ENCODE data around the gene EEPD1.

EEPD1 gene

GRCh38 chr7:36217961-36218284, 64.9 kb downstream of the EEPD1 start:
- DNase-seq (ENCODE audit: insufficient read length, low spot score): no peak
- FAIRE-seq: no peak
- TF ChIP-seq POLR2A (IDR thresholded peaks at IDR 0.05; ENCODE audit: low read depth, low read length) (no peak), SPI1 (IDR thresholded peaks at IDR 0.05; ENCODE audit: low read depth, low read length) (no peak), TAF1 (IDR thresholded peaks at IDR 0.05; ENCODE audit: low read depth, low read length) (no peak), POU2F2 (IDR thresholded peaks at IDR 0.05; ENCODE audit: low read depth, low read length) (no peak), POLR2AphosphoS5 (IDR thresholded peaks at IDR 0.05; ENCODE audit: low read depth, low read length) (no peak), PAX5 (IDR thresholded peaks at IDR 0.05; ENCODE audit: insufficient read depth, low read length, severe bottlenecking) (no peak)

- TF ChIP-seq POLR2AphosphoS5 (IDR thresholded peaks at IDR 0.05; ENCODE audit: low read depth, low read length) (no peak), POLR2A (IDR thresholded peaks at IDR 0.05; ENCODE audit: low read depth, low read length) (no peak), PAX5 (IDR thresholded peaks at IDR 0.05; ENCODE audit: insufficient read depth, low read length, severe bottlenecking) (no peak), POU2F2 (IDR thresholded peaks at IDR 0.05; ENCODE audit: low read depth, low read length) (no peak), SPI1 (IDR thresholded peaks at IDR 0.05; ENCODE audit: low read depth, low read length) (no peak)
- FAIRE-seq: no peak
- no peak for DNase-seq (ENCODE audit: insufficient read length, low spot score)
Observed at GRCh38 chr7:36219429-36219828, 66.4 kb downstream of the EEPD1 start.

GRCh38 chr7:36223851-36224250, 70.8 kb downstream of the EEPD1 start:
- no peak for FAIRE-seq

GRCh38 chr7:36224934-36225858, 72.1 kb downstream of the EEPD1 start:
- no peak for DNase-seq (ENCODE audit: insufficient read length, low spot score)
- TF ChIP-seq PAX5 (IDR thresholded peaks at IDR 0.05; ENCODE audit: insufficient read depth, low read length, severe bottlenecking) (no peak), TAF1 (IDR thresholded peaks at IDR 0.05; ENCODE audit: low read depth, low read length) (no peak), POLR2A (IDR thresholded peaks at IDR 0.05; ENCODE audit: low read depth, low read length) (no peak), SPI1 (IDR thresholded peaks at IDR 0.05; ENCODE audit: low read depth, low read length) (no peak), POU2F2 (IDR thresholded peaks at IDR 0.05; ENCODE audit: low read depth, low read length) (no peak), POLR2AphosphoS5 (IDR thresholded peaks at IDR 0.05; ENCODE audit: low read depth, low read length) (no peak)
- FAIRE-seq: no peak

More at GRCh38 chr7:36223851-36224250, 70.8 kb downstream of the EEPD1 start:
- no peak for DNase-seq (ENCODE audit: insufficient read length, low spot score)
- TF ChIP-seq POLR2AphosphoS5 (IDR thresholded peaks at IDR 0.05; ENCODE audit: low read depth, low read length): no peak
- TF ChIP-seq PAX5 (IDR thresholded peaks at IDR 0.05; ENCODE audit: insufficient read depth, low read length, severe bottlenecking): no peak
- TF ChIP-seq POU2F2 (IDR thresholded peaks at IDR 0.05; ENCODE audit: low read depth, low read length): no peak
- no peak for TF ChIP-seq SPI1 (IDR thresholded peaks at IDR 0.05; ENCODE audit: low read depth, low read length)

- TF ChIP-seq PAX5 (IDR thresholded peaks at IDR 0.05; ENCODE audit: insufficient read depth, low read length, severe bottlenecking) (no peak), TAF1 (IDR thresholded peaks at IDR 0.05; ENCODE audit: low read depth, low read length) (no peak), POLR2A (IDR thresholded peaks at IDR 0.05; ENCODE audit: low read depth, low read length) (no peak), POLR2AphosphoS5 (IDR thresholded peaks at IDR 0.05; ENCODE audit: low read depth, low read length) (no peak), SPI1 (IDR thresholded peaks at IDR 0.05; ENCODE audit: low read depth, low read length) (no peak), POU2F2 (IDR thresholded peaks at IDR 0.05; ENCODE audit: low read depth, low read length) (no peak)
- DNase-seq (ENCODE audit: insufficient read length, low spot score) (no peak), FAIRE-seq (no peak)
Observed at GRCh38 chr7:36226151-36226550, 73.1 kb downstream of the EEPD1 start.

- DNase-seq (ENCODE audit: insufficient read length, low spot score): no peak
- no peak for FAIRE-seq
- TF ChIP-seq PAX5 (IDR thresholded peaks at IDR 0.05; ENCODE audit: insufficient read depth, low read length, severe bottlenecking): no peak
- TF ChIP-seq SPI1 (IDR thresholded peaks at IDR 0.05; ENCODE audit: low read depth, low read length): no peak
- no peak for TF ChIP-seq POLR2AphosphoS5 (IDR thresholded peaks at IDR 0.05; ENCODE audit: low read depth, low read length)
- TF ChIP-seq POLR2A (IDR thresholded peaks at IDR 0.05; ENCODE audit: low read depth, low read length): no peak
- TF ChIP-seq TAF1 (IDR thresholded peaks at IDR 0.05; ENCODE audit: low read depth, low read length): no peak
- no peak for TF ChIP-seq POU2F2 (IDR thresholded peaks at IDR 0.05; ENCODE audit: low read depth, low read length)
Observed at GRCh38 chr7:36227223-36227622, 74.2 kb downstream of the EEPD1 start.

- FAIRE-seq: no peak
- TF ChIP-seq POLR2AphosphoS5 (IDR thresholded peaks at IDR 0.05; ENCODE audit: low read depth, low read length) (no peak), PAX5 (IDR thresholded peaks at IDR 0.05; ENCODE audit: insufficient read depth, low read length, severe bottlenecking) (no peak), POLR2A (IDR thresholded peaks at IDR 0.05; ENCODE audit: low read depth, low read length) (no peak), SPI1 (IDR thresholded peaks at IDR 0.05; ENCODE audit: low read depth, low read length) (no peak), POU2F2 (IDR thresholded peaks at IDR 0.05; ENCODE audit: low read depth, low read length) (no peak), TAF1 (IDR thresholded peaks at IDR 0.05; ENCODE audit: low read depth, low read length) (no peak)
- no peak for DNase-seq (ENCODE audit: insufficient read length, low spot score)
Observed at GRCh38 chr7:36228039-36228438, 75.0 kb downstream of the EEPD1 start.

GRCh38 chr7:36231406-36231805, 78.4 kb downstream of the EEPD1 start:
- TF ChIP-seq POU2F2 (IDR thresholded peaks at IDR 0.05; ENCODE audit: low read depth, low read length): no peak
- TF ChIP-seq PAX5 (IDR thresholded peaks at IDR 0.05; ENCODE audit: insufficient read depth, low read length, severe bottlenecking): no peak
- no peak for TF ChIP-seq POLR2AphosphoS5 (IDR thresholded peaks at IDR 0.05; ENCODE audit: low read depth, low read length)
- TF ChIP-seq POLR2A (IDR thresholded peaks at IDR 0.05; ENCODE audit: low read depth, low read length): no peak
- TF ChIP-seq TAF1 (IDR thresholded peaks at IDR 0.05; ENCODE audit: low read depth, low read length): no peak
- TF ChIP-seq SPI1 (IDR thresholded peaks at IDR 0.05; ENCODE audit: low read depth, low read length): no peak
- no peak for FAIRE-seq
- DNase-seq (ENCODE audit: insufficient read length, low spot score): no peak

- DNase-seq (ENCODE audit: insufficient read length, low spot score): no peak
- FAIRE-seq: no peak
- TF ChIP-seq TAF1 (IDR thresholded peaks at IDR 0.05; ENCODE audit: low read depth, low read length): no peak
- TF ChIP-seq SPI1 (IDR thresholded peaks at IDR 0.05; ENCODE audit: low read depth, low read length): no peak
- TF ChIP-seq POLR2A (IDR thresholded peaks at IDR 0.05; ENCODE audit: low read depth, low read length): no peak
- no peak for TF ChIP-seq POU2F2 (IDR thresholded peaks at IDR 0.05; ENCODE audit: low read depth, low read length)
- TF ChIP-seq POLR2AphosphoS5 (IDR thresholded peaks at IDR 0.05; ENCODE audit: low read depth, low read length): no peak
- no peak for TF ChIP-seq PAX5 (IDR thresholded peaks at IDR 0.05; ENCODE audit: insufficient read depth, low read length, severe bottlenecking)
Observed at GRCh38 chr7:36232555-36232954, 79.5 kb downstream of the EEPD1 start.
